Astrocyte (in vitro differentiated cells and primary cell): ENCODE results near the gene RCOR1.

ENCODE experiments used
- EZH2 ChIP-seq: IDR thresholded peaks from 2 replicates; pipeline ENCODE4 v1.6.1; 2012; ENCODE audit warnings: mild to moderate bottlenecking, low read length, inconsistent platforms; ENCODE audit not compliant: insufficient read depth
- TF ChIP-seq, protein P1 (sequence below): IDR thresholded peaks from 2 replicates; pipeline ENCODE4 v1.5.1; 2011; ENCODE audit warnings: low read depth, mild to moderate bottlenecking, inconsistent platforms, low read length, moderate library complexity; ENCODE audit not compliant: insufficient read depth

DNA sequence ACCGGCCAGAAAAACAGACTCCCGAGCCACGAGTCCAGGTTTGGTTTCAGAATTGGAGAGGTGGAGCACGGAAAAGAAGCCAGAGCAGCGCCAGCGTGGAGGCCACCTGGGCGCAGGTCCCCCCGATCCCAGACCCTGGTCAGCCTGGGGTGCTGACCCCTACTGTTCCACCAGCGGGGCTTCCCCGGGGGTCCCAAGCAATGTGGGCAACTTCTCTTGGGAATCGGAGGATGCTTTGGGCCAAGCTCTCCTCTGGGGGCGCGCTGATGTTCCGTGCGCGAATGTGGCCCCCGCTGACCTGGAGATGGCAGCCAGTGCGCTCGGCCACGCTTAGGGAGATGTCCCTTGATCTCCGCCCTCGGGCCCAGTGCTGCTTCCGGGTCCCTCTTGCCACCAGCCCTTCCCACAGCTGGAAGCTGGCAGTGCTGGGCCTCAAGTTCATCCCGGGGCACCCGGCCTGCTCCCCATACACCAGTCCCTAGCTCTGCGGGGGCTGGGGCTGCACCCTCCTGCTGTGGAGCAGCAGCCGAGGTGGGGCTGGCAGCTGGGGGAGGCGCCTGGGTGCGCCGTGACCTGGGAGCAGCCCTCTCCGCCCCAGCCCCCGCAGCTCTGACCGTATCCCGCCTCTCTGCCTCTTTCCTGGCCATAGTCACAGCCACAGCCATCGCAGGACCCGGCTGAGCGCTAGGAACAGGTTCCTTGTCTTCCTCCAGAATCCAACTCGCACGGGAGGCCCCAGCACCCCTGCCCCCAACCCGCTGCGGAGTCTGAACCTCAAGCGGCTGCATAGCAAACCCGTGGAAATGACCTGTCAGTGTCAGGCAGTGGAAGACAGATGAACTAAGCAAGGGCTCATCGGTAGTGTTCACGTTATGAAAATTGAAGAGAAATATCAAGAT is 91.2 kb downstream of the RCOR1 start:
- TF ChIP-seq, protein P1, sequence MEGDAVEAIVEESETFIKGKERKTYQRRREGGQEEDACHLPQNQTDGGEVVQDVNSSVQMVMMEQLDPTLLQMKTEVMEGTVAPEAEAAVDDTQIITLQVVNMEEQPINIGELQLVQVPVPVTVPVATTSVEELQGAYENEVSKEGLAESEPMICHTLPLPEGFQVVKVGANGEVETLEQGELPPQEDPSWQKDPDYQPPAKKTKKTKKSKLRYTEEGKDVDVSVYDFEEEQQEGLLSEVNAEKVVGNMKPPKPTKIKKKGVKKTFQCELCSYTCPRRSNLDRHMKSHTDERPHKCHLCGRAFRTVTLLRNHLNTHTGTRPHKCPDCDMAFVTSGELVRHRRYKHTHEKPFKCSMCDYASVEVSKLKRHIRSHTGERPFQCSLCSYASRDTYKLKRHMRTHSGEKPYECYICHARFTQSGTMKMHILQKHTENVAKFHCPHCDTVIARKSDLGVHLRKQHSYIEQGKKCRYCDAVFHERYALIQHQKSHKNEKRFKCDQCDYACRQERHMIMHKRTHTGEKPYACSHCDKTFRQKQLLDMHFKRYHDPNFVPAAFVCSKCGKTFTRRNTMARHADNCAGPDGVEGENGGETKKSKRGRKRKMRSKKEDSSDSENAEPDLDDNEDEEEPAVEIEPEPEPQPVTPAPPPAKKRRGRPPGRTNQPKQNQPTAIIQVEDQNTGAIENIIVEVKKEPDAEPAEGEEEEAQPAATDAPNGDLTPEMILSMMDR: no peak
- no peak for TF ChIP-seq EZH2
